22Rv1 (cell line): ENCODE data around the gene ATP5MG.

Experiments
- CTCF ChIP-seq: fragments of 450-650 bp; IDR thresholded peaks from 2 replicates; pipeline ENCODE4 v1.5.1; 2017; ENCODE audit warnings: mild to moderate bottlenecking
- ZFX ChIP-seq: fragments of 450-650 bp; IDR thresholded peaks from 2 replicates; pipeline ENCODE4 v1.6.1; 2017; ENCODE audit warnings: antibody characterized with exemption, borderline replicate concordance

GRCh38 chr11:118417801-118418200 is 16.4 kb downstream of the ATP5MG start:
- TF ChIP-seq CTCF: no peak
- TF ChIP-seq ZFX: no peak
